HepG2 (cell line): ENCODE results near the gene ZPBP. TPM values are rescaled to one million over a fixed set of nuclear protein-coding genes. Genes with fewer than 3 reads are reported as not detected.

Experiments
- ATAC-seq: fragments of 200-7000 bp; cut with Tn5 transposase; 3 replicates; pipeline ENCODE4 v1.9.1; 2020; ENCODE audit warnings: mild to moderate bottlenecking, moderate library complexity
- BruUV-seq: library from RNA; stranded (reverse); fragments of 400-500 nt; replicated peaks from 2 replicates; lab custom pipeline; 2021; lab: Mats Ljungman, UMichigan
- CTCF ChIA-PET: fragments of 300-600 bp; formaldehyde crosslinking; extraction: SDS; loops from one replicate; lab custom pipeline; 2021; ENCODE audit warnings: low total read pairs, inconsistent platforms, low intra/inter-chr PET ratio; lab: Yijun Ruan, JAX
- POLR2A ChIA-PET: fragments of 350-600 bp; sonication (Branson Sonifier 250); formaldehyde crosslinking; loops from one replicate; lab custom pipeline; 2020; ENCODE audit warnings: antibody characterized with exemption, inconsistent platforms; lab: Yijun Ruan, JAX
- DNase-seq: peaks from one replicate; pipeline ENCODE4 v3.0.0-alpha.2; 2015; ENCODE audit warnings: low spot score
- FAIRE-seq: peaks from 3 replicates; lab custom pipeline; 2011; peaks lifted over from hg19 to GRCh38; lab: Jason Lieb, UNC
- H2AFZ ChIP-seq: one replicate; pipeline ENCODE4 v1.6.1; 2011; ENCODE audit warnings: low read length, inconsistent platforms
- H3K27ac ChIP-seq: fragments of 300-600 bp; 3 replicates; pipeline ENCODE4 v1.8.0; 2011; ENCODE audit warnings: mixed run types, mild to moderate bottlenecking, mixed read lengths, low read length, inconsistent platforms; ENCODE audit not compliant: insufficient read depth; ENCODE audit errors: extremely low read length
- H3K27me3 ChIP-seq, 2 experiments: fragments of 200-600 bp in 1 of 2; 2 replicates in 1 of 2; 3 replicates in 1 of 2; pipeline versions ENCODE4 v1.6.0 to v1.8.0; 2011; ENCODE audit warnings: low read length in 2 of 2, mild to moderate bottlenecking in 2 of 2, moderate library complexity in 2 of 2, inconsistent platforms in 1 of 2; ENCODE audit not compliant: insufficient read depth in 2 of 2, control insufficient read depth in 1 of 2
- H3K36me3 ChIP-seq, 2 experiments: fragments of 200-600 bp in 1 of 2; replicated peaks in 1 of 2; 2 replicates in 1 of 2; 3 replicates in 1 of 2; pipeline versions ENCODE4 v1.5.1 to v1.8.0; 2011; ENCODE audit warnings: low read length in 2 of 2, inconsistent platforms in 1 of 2; ENCODE audit not compliant: insufficient read depth in 2 of 2, control insufficient read depth in 1 of 2
- H3K4me1 ChIP-seq: 2 replicates; pipeline ENCODE4 v1.5.1; 2012; ENCODE audit warnings: low read length, inconsistent platforms; ENCODE audit not compliant: insufficient read depth
- H3K4me2 ChIP-seq: 2 replicates; pipeline ENCODE4 v1.6.0; 2011; ENCODE audit warnings: low read depth, low read length, inconsistent platforms
- H3K4me3 ChIP-seq, 3 experiments: fragments of 200-600 bp in 1 of 3; sonication (generic), shearing (Covaris generic) in 1 of 3; replicated peaks in 1 of 3; 2 replicates each; pipeline ENCODE4 v1.5.1; 2011 to 2016; ENCODE audit warnings: low read length in 3 of 3, inconsistent platforms in 2 of 3, low read depth in 2 of 3, mild to moderate bottlenecking in 2 of 3, control low read depth in 1 of 3, mixed read lengths in 1 of 3; ENCODE audit not compliant: insufficient read depth in 1 of 3
- H3K79me2 ChIP-seq: one replicate; pipeline ENCODE4 v1.6.1; 2011; ENCODE audit warnings: low read length, inconsistent platforms; ENCODE audit not compliant: insufficient read depth
- H3K9ac ChIP-seq: 2 replicates; pipeline ENCODE4 v1.6.0; 2011; ENCODE audit warnings: mild to moderate bottlenecking, low read depth, low read length, inconsistent platforms; ENCODE audit not compliant: insufficient read depth
- H3K9me3 ChIP-seq: 2 replicates; pipeline ENCODE4 v1.5.1; 2012; ENCODE audit warnings: mild to moderate bottlenecking, low read length
- H4K20me1 ChIP-seq: 2 replicates; pipeline ENCODE4 v1.6.0; 2011; ENCODE audit warnings: inconsistent platforms, mild to moderate bottlenecking, low read length, moderate library complexity; ENCODE audit not compliant: insufficient read depth
- CCAR2 ChIP-seq: fragments of 200-400 bp; formaldehyde crosslinking; optimal IDR thresholded peaks from 2 replicates; pipeline ENCODE3; 2018; ENCODE audit warnings: low read depth, mild to moderate bottlenecking, low read length, moderate library complexity
- TCF7L2 ChIP-seq: IDR thresholded peaks from 2 replicates; pipeline ENCODE4 v1.6.1; 2011; ENCODE audit warnings: mild to moderate bottlenecking, low read depth, low read length, moderate library complexity
- ZBTB38 ChIP-seq: sonication (generic); formaldehyde crosslinking; IDR thresholded peaks from 2 replicates; pipeline ENCODE4 v1.5.1; 2020; ENCODE audit warnings: mild to moderate bottlenecking, missing genetic modification reagents
- ZNF577 ChIP-seq: sonication (generic); formaldehyde crosslinking; IDR thresholded peaks from 2 replicates; pipeline ENCODE4 v1.4.0; 2020; ENCODE audit warnings: mild to moderate bottlenecking, low read depth, missing genetic modification reagents, borderline replicate concordance
- ZNF589 ChIP-seq: sonication (generic); formaldehyde crosslinking; conservative IDR thresholded peaks from 2 replicates; pipeline ENCODE4 v1.8.0; 2022; ENCODE audit warnings: mild to moderate bottlenecking, moderate library complexity, missing genetic modification reagents
- ZNF652 ChIP-seq: IDR thresholded peaks from 2 replicates; pipeline ENCODE4 v1.6.1; 2016; ENCODE audit warnings: low read depth, borderline replicate concordance
- WGBS: methylation state at CpG from one replicate; pipeline ENCODE4 v1.1.6; 2017; ENCODE audit warnings: low lambda C conversion rate; 5-methylcytosine and 5-hydroxymethylcytosine counted together
- in situ Hi-C: cut with HindIII; loops from 2 replicates; pipeline ENCODE4 v1.10.0; 2017; ENCODE audit warnings: low pct_unique_long_range_greater_than_20kb; ENCODE audit not compliant: extremely low pct_ligation_motif_present
- intact Hi-C: fragments of 100-400 bp; cut with micrococcal nuclease; formaldehyde crosslinking; loops from one replicate; pipeline ENCODE4 v1.10.0; 2022; ENCODE audit not compliant: unreplicated experiment
- polyA plus RNA-seq, 8 experiments: library from polyadenylated mRNA; depleted of rRNA in 3 of 8; stranded (reverse) in 7 of 8; unstranded in 1 of 8; fragments of >200 nt; fragmentation: Illumina TruSeq in 4 of 8; extraction: Trizol in 4 of 8; gene quantifications; 2 replicates each; pipeline versions ENCODE4 v1.2.1 to v1.2.3, GENCODE V29; 2011 to 2016; ENCODE audit warnings: low read depth in 4 of 8, missing spikeins in 1 of 8, mixed read lengths in 1 of 8; ENCODE audit not compliant: insufficient read depth in 1 of 8
- total RNA-seq, 5 experiments: library from RNA; depleted of rRNA; stranded (reverse); fragments of >200 nt; fragmentation: Illumina TruSeq; extraction: Trizol; gene quantifications; 2 replicates each; pipeline ENCODE4 v1.2.3, GENCODE V29; 2016; ENCODE audit warnings: low read depth in 1 of 5
- TF ChIP-seq, protein P1 (sequence below): sonication (generic); formaldehyde crosslinking; IDR thresholded peaks from 2 replicates; pipeline ENCODE4 v1.5.1; 2020; ENCODE audit warnings: mild to moderate bottlenecking, missing genetic modification reagents

ZPBP gene
- total and polyA plus RNA-seq, 2 of the 13 experiments (the other 11 are each of a cell fraction or from before 2014, with no cell fraction given) = not detected

DNA sequence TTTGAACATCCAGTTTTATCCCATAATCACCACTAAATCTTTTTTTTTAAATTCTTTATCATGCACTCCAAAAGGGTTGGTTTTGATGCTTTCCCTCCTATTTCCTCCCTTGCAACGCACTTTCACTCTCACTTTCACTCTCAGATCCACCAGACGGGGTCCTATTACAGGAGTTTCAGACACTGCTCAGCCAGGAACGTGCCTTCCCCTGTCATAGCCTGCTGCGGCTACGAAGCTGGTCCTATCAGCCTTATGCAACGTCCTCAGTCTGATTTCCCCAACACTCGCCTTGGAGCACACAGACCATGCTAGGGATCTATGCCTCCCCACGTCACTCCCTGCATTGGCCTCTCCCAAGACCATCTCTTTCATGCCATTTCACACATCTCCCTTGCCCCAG, 23.4 kb downstream of the ZPBP start (continued):
- TF ChIP-seq ZNF577 (no peak), TCF7L2 (no peak)
- TF ChIP-seq, protein P1, sequence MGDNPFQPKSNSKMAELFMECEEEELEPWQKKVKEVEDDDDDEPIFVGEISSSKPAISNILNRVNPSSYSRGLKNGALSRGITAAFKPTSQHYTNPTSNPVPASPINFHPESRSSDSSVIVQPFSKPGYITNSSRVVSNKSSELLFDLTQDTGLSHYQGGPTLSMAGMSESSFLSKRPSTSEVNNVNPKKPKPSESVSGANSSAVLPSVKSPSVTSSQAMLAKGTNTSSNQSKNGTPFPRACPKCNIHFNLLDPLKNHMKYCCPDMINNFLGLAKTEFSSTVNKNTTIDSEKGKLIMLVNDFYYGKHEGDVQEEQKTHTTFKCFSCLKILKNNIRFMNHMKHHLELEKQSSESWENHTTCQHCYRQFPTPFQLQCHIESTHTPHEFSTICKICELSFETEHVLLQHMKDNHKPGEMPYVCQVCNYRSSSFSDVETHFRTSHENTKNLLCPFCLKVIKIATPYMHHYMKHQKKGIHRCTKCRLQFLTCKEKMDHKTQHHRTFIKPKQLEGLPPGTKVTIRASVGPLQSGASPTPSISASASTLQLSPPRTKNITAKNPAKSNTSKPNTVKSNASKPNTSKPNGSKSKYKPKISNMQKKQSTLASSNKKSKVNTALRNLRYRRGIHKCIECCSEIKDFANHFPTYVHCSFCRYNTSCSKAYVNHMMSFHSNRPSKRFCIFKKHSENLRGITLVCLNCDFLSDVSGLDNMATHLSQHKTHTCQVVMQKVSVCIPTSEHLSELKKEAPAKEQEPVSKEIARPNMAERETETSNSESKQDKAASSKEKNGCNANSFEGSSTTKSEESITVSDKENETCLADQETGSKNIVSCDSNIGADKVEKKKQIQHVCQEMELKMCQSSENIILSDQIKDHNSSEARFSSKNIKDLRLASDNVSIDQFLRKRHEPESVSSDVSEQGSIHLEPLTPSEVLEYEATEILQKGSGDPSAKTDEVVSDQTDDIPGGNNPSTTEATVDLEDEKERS (CRISPR knock-in tag) = peak; percentile 52; the same call in 1 of the 2 replicates

DNA sequence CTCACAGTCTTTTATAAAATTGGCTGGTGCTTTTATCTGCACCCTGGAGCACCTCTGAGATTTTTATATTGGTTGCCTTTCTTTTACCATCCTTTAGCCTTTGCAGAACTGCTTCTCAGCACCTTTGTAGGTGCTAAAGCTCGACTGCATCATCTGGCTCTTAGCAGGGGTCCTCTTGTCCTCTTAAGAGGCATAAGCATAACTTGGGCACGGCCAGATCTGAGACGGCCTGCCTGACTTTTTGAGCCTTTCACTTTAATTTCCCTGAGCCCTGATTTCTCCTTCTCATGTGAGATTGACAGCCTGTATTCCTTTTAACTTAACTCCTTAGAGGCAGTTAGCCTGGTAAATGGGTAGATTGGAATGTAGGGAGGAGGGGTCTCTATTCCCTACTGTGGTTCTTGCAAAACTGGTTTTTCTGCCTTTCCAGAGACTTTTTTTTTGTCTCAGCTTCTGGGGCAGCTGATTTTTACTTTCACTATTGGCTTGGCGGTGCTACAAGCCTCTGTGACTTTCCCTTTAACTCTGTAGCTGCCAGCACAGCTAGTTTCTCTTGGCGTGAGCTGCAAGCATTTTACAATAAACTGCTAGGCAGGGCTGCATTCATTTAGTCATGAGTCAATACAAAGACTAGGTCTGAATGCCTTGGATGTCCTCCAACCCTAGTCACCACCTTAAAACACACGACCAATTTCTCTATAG, 24.0 kb downstream of the ZPBP start:
- ChIA-PET POLR2A (no interaction called here), CTCF (no interaction called here)
- H3K36me3 ChIP-seq = no peaks in the 10 kb centered on the region

More for the DNA sequence above, 24.0 kb downstream of the ZPBP start:
- H2AFZ ChIP-seq = peak overlapping the region; percentile 42
- peak; percentile 62 for ATAC-seq
- in situ Hi-C loops (no loop called here), intact Hi-C loops (no loop called here)
- no peak overlapping the region for H3K27ac ChIP-seq
- H3K9me3 ChIP-seq = peaks cover 27% of the 10 kb centered on the region
- no peak for DNase-seq
- H3K9ac ChIP-seq = peak overlapping the region; percentile 23; the same call in 1 of the 2 replicates
- H3K4me3 ChIP-seq = peak overlapping the region; percentile 51 to 61 (median 56)
- BruUV-seq = no TSS peak
- no peak for FAIRE-seq
- under 1% methylated on average over 6 of the region's 6 CpGs for WGBS
- no peaks in the 10 kb centered on the region for H4K20me1 ChIP-seq
- H3K79me2 ChIP-seq = no peaks in the 10 kb centered on the region
- TF ChIP-seq ZBTB38 (CRISPR knock-in tag) (no peak), CCAR2 (no peak), ZNF652 (CRISPR knock-in tag) (peak; percentile 89), ZNF589 (CRISPR knock-in tag) (no peak)
- H3K4me1 ChIP-seq = peaks cover 6% of the 10 kb centered on the region; the same call in 1 of the 2 replicates
- no peaks in the 10 kb centered on the region for H3K27me3 ChIP-seq
- peak overlapping the region; percentile 77 for H3K4me2 ChIP-seq
